IMR-90 (cell line): Measurements from ENCODE around the gene OPCML. TPM values are rescaled to one million over a fixed set of nuclear protein-coding genes. Genes with fewer than 3 reads are reported as not detected.

Source experiments
- ATAC-seq: fragments of 200-7000 bp; cut with Tn5 transposase; 2 replicates; pipeline ENCODE4 v1.9.1; 2020; ENCODE audit warnings: low read depth, mild to moderate bottlenecking, moderate library complexity
- BruUV-seq: library from RNA; stranded (reverse); fragments of 400-500 nt; replicated peaks from 2 replicates; lab custom pipeline; 2021; lab: Mats Ljungman, UMichigan
- CTCF ChIA-PET: fragments of 300-600 bp; formaldehyde crosslinking; extraction: SDS; loops from one replicate; lab custom pipeline; 2021; ENCODE audit warnings: antibody characterized with exemption; lab: Yijun Ruan, JAX
- POLR2A ChIA-PET: fragments of 300-600 bp; sonication (Branson Sonifier 250); formaldehyde crosslinking; loops from one replicate; lab custom pipeline; 2022; ENCODE audit warnings: antibody characterized with exemption; ENCODE audit not compliant: unreplicated experiment; lab: Charles Lee
- DNase-seq: peaks from one replicate; pipeline ENCODE4 v3.0.0; 2013
- H2AFZ ChIP-seq: replicated peaks from 2 replicates; pipeline ENCODE3; 2013; ENCODE audit warnings: low read length, mild to moderate bottlenecking; ENCODE audit not compliant: poor library complexity
- H2AK5ac ChIP-seq: 2 replicates; pipeline ENCODE4 v1.6.1; 2013; ENCODE audit warnings: low read depth, low read length, inconsistent platforms
- H2AK9ac ChIP-seq: replicated peaks from 2 replicates; pipeline ENCODE3; 2013; ENCODE audit warnings: mild to moderate bottlenecking, low read depth, low read length, moderate library complexity; ENCODE audit not compliant: poor library complexity
- H2BK120ac ChIP-seq: 2 replicates; pipeline ENCODE4 v1.6.1; 2013; ENCODE audit warnings: low read depth, low read length, inconsistent platforms
- H2BK15ac ChIP-seq: 3 replicates; pipeline ENCODE4 v1.6.1; 2013; ENCODE audit warnings: low read depth, low read length, inconsistent platforms
- H2BK20ac ChIP-seq: 2 replicates; pipeline ENCODE4 v1.6.1; 2013; ENCODE audit warnings: low read depth, mild to moderate bottlenecking, inconsistent platforms, low read length, moderate library complexity
- H2BK5ac ChIP-seq: 2 replicates; pipeline ENCODE4 v1.6.1; 2013; ENCODE audit warnings: mild to moderate bottlenecking, low read depth, low read length, inconsistent platforms; ENCODE audit not compliant: poor library complexity, severe bottlenecking
- H3K14ac ChIP-seq: replicated peaks from 2 replicates; pipeline ENCODE4 v1.6.1; 2013; ENCODE audit warnings: low read depth, low read length, inconsistent platforms
- H3K18ac ChIP-seq: 2 replicates; pipeline ENCODE4 v1.6.1; 2013; ENCODE audit warnings: low read depth, low read length, control low read depth
- H3K23ac ChIP-seq: 2 replicates; pipeline ENCODE4 v1.6.1; 2013; ENCODE audit warnings: low read depth, low read length, inconsistent platforms
- H3K27ac ChIP-seq: 2 replicates; pipeline ENCODE4 v1.5.1; 2013; ENCODE audit warnings: mild to moderate bottlenecking, control low read depth, low read length; ENCODE audit not compliant: insufficient read depth
- H3K27me3 ChIP-seq: 2 replicates; pipeline ENCODE4 v1.6.1; 2013; ENCODE audit warnings: low read length; ENCODE audit not compliant: control insufficient read depth, insufficient read depth
- H3K36me3 ChIP-seq: 2 replicates; pipeline ENCODE4 v1.6.1; 2013; ENCODE audit warnings: low read length, mixed read lengths; ENCODE audit not compliant: control insufficient read depth, insufficient read depth
- H3K4ac ChIP-seq: 2 replicates; pipeline ENCODE4 v1.6.1; 2013; ENCODE audit warnings: low read depth, low read length, inconsistent platforms
- H3K4me1 ChIP-seq: 2 replicates; pipeline ENCODE4 v1.6.1; 2013; ENCODE audit warnings: low read length, mixed read lengths; ENCODE audit not compliant: control insufficient read depth, insufficient read depth
- H3K4me2 ChIP-seq: 2 replicates; pipeline ENCODE4 v1.6.1; 2013; ENCODE audit warnings: low read depth, mild to moderate bottlenecking, control low read depth, low read length, moderate library complexity
- H3K4me3 ChIP-seq: 2 replicates; pipeline ENCODE4 v1.5.1; 2013; ENCODE audit warnings: low read depth, mild to moderate bottlenecking, control low read depth, low read length, moderate library complexity; ENCODE audit not compliant: insufficient read depth
- H3K56ac ChIP-seq: 2 replicates; pipeline ENCODE4 v1.6.1; 2013; ENCODE audit warnings: low read length, inconsistent platforms; ENCODE audit not compliant: insufficient read depth; ENCODE audit errors: extremely low read depth
- H3K79me1 ChIP-seq, 2 experiments: 2 replicates each; pipeline ENCODE4 v1.6.1; 2013; ENCODE audit warnings: low read length in 2 of 2, inconsistent platforms in 1 of 2, low read depth in 1 of 2
- H3K9ac ChIP-seq: 2 replicates; pipeline ENCODE4 v1.6.1; 2013; ENCODE audit warnings: low read depth, low read length, control low read depth
- H3K9me1 ChIP-seq: 2 replicates; pipeline ENCODE4 v1.6.1; 2013; ENCODE audit warnings: low read length, inconsistent platforms; ENCODE audit not compliant: insufficient read depth
- H3K9me3 ChIP-seq: 2 replicates; pipeline ENCODE4 v1.6.1; 2013; ENCODE audit warnings: low read length; ENCODE audit not compliant: control insufficient read depth, insufficient read depth
- H4K20me1 ChIP-seq: 2 replicates; pipeline ENCODE4 v1.6.1; 2013; ENCODE audit warnings: low read length, inconsistent platforms; ENCODE audit not compliant: insufficient read depth
- H4K5ac ChIP-seq: 2 replicates; pipeline ENCODE4 v1.6.1; 2013; ENCODE audit warnings: mild to moderate bottlenecking, low read depth, low read length, control low read depth
- H4K8ac ChIP-seq, 2 experiments: 2 replicates each; pipeline ENCODE4 v1.6.1; 2013; ENCODE audit warnings: low read depth in 2 of 2, low read length in 2 of 2, control low read depth in 1 of 2, inconsistent platforms in 1 of 2
- H4K91ac ChIP-seq: 2 replicates; pipeline ENCODE4 v1.6.1; 2013; ENCODE audit warnings: low read depth, low read length, inconsistent platforms; ENCODE audit not compliant: insufficient read depth
- BHLHE40 ChIP-seq: fragments of 150-350 bp; IDR thresholded peaks from 2 replicates; pipeline ENCODE4 v1.6.1; 2016; ENCODE audit warnings: mild to moderate bottlenecking, low read depth, low read length
- CEBPB ChIP-seq: IDR thresholded peaks from 2 replicates; pipeline ENCODE4 v1.6.1; 2012; ENCODE audit warnings: low read depth, low read length, improper control_type of control experiment
- CHD1 ChIP-seq: IDR thresholded peaks from 2 replicates; pipeline ENCODE4 v1.6.1; 2012; ENCODE audit warnings: low read depth, low read length, improper control_type of control experiment
- CTCF ChIP-seq: conservative IDR thresholded peaks from 2 replicates; pipeline ENCODE4 v1.5.1; 2012; ENCODE audit warnings: mild to moderate bottlenecking, low read depth, low read length, improper control_type of control experiment
- ELK1 ChIP-seq: fragments of 150-350 bp; IDR thresholded peaks from 2 replicates; pipeline ENCODE4 v1.6.1; 2016; ENCODE audit warnings: low read depth, mild to moderate bottlenecking, low read length, moderate library complexity, borderline replicate concordance
- FOS ChIP-seq: fragments of 150-350 bp; IDR thresholded peaks from 2 replicates; pipeline ENCODE4 v1.6.1; 2016; ENCODE audit warnings: low read depth, low read length
- MAFK ChIP-seq: IDR thresholded peaks from 2 replicates; pipeline ENCODE4 v1.6.1; 2012; ENCODE audit warnings: low read depth, low read length, improper control_type of control experiment
- MAZ ChIP-seq: IDR thresholded peaks from 2 replicates; pipeline ENCODE4 v1.6.1; 2012; ENCODE audit warnings: low read depth, mild to moderate bottlenecking, low read length, improper control_type of control experiment, moderate library complexity, borderline replicate concordance
- MXI1 ChIP-seq: IDR thresholded peaks from 2 replicates; pipeline ENCODE4 v1.6.1; 2012; ENCODE audit warnings: low read depth, mild to moderate bottlenecking, low read length, moderate library complexity, borderline replicate concordance
- NFE2L2 ChIP-seq: fragments of 150-350 bp; IDR thresholded peaks from 2 replicates; pipeline ENCODE4 v1.6.1; 2016; ENCODE audit warnings: low read depth, mild to moderate bottlenecking, low read length
- POLR2A ChIP-seq: IDR thresholded peaks from 2 replicates; pipeline ENCODE4 v1.6.1; 2012; ENCODE audit warnings: mild to moderate bottlenecking, low read depth, low read length
- RAD21 ChIP-seq: IDR thresholded peaks from 2 replicates; pipeline ENCODE4 v1.6.1; 2012; ENCODE audit warnings: low read length, improper control_type of control experiment
- RCOR1 ChIP-seq: IDR thresholded peaks from 2 replicates; pipeline ENCODE4 v1.6.1; 2012; ENCODE audit warnings: mild to moderate bottlenecking, low read length, improper control_type of control experiment; ENCODE audit not compliant: insufficient replicate concordance
- RFX5 ChIP-seq: IDR thresholded peaks from 2 replicates; pipeline ENCODE4 v1.8.0; 2012; ENCODE audit warnings: low read depth, mild to moderate bottlenecking, low read length, moderate library complexity
- SMC3 ChIP-seq: fragments of 150-350 bp; IDR thresholded peaks from 2 replicates; pipeline ENCODE4 v1.6.1; 2016; ENCODE audit warnings: low read depth, mild to moderate bottlenecking, antibody characterized with exemption, low read length, moderate library complexity
- USF2 ChIP-seq: fragments of 150-350 bp; IDR thresholded peaks from 2 replicates; pipeline ENCODE4 v1.6.1; 2017; ENCODE audit warnings: mild to moderate bottlenecking, antibody characterized with exemption, low read length, low read depth
- WGBS, 2 experiments: methylation state at CpG; one replicate each; pipeline versions ENCODE4 v1.1.5 to v1.1.7; 2013; ENCODE audit warnings: missing lambda C conversion rate in 2 of 2; ENCODE audit not compliant: insufficient read length in 1 of 2; ENCODE audit errors: extremely low coverage in 2 of 2; 5-methylcytosine and 5-hydroxymethylcytosine counted together
- dilution Hi-C: fragments of 300-500 bp; cut with HindIII; formaldehyde crosslinking; loops from one replicate; pipeline ENCODE4 v1.14.3; 2018; ENCODE audit warnings: low sequenced_read_pairs; ENCODE audit not compliant: unreplicated experiment
- in situ Hi-C: fragments of 300-500 bp; cut with MboI; formaldehyde crosslinking; loops from 3 replicates; pipeline ENCODE4 v1.14.3; 2019; ENCODE audit warnings: low sequenced_read_pairs, inconsistent platforms, mixed read lengths
- intact Hi-C: fragments of 100-400 bp; cut with micrococcal nuclease; formaldehyde crosslinking; loops from 2 replicates; pipeline ENCODE4 v1.10.0; 2022
- polyA plus RNA-seq, 3 experiments: library from polyadenylated mRNA; depleted of rRNA; stranded (reverse); fragments of >200 nt; gene quantifications; 2 replicates each; pipeline ENCODE4 v1.2.3, GENCODE V29; 2012; ENCODE audit warnings: low replicate concordance in 1 of 3
- total RNA-seq: library from RNA; depleted of rRNA; stranded (reverse); fragments of >200 nt; gene quantifications from 2 replicates; pipeline ENCODE4 v1.2.3, GENCODE V29; 2012

Gene OPCML
- total and polyA plus RNA-seq, 2 of the 4 experiments (the other 2 are of a cell fraction), result under 0.01 to 2.6 TPM

- intact Hi-C loops, result no loop called here
- Histone ChIP-seq H4K91ac (no peak overlapping the region), H3K4ac (no peak overlapping the region), H2BK5ac (no peak overlapping the region), H2BK20ac (no peak overlapping the region), H3K4me1 (peaks cover 3% of the 10 kb centered on the region), H3K18ac (no peak overlapping the region), H3K36me3 (no peaks in the 10 kb centered on the region), H3K9ac (no peak overlapping the region), H2BK120ac (no peak overlapping the region), H3K4me3 (no peak overlapping the region), H3K27ac (no peak overlapping the region), H4K5ac (no peak overlapping the region), H4K20me1 (no peaks in the 10 kb centered on the region), H3K79me1 (no peaks in the 10 kb centered on the region), H2BK15ac (no peak overlapping the region), H3K14ac (no peak overlapping the region), H3K27me3 (0 out of 2 replicates have a peak, but pooled peaks cover 1% of the 10 kb centered on the region), H2AK9ac (no peak overlapping the region), H2AFZ (no peak overlapping the region), H3K56ac (no peak overlapping the region), H4K8ac (no peak overlapping the region), H3K9me1 (no peaks in the 10 kb centered on the region; the same call in 1 of the 2 replicates), H3K4me2 (no peak overlapping the region), H3K23ac (no peak overlapping the region), H2AK5ac (no peak overlapping the region), H3K9me3 (no peaks in the 10 kb centered on the region)
- BruUV-seq, result no TSS peak
- 100% methylated on average over 1 of the region's 7 CpGs; no CpG with 5 or more reads in 1 of the 2 experiments for WGBS, 2 experiments
- DNase-seq (no peak), ATAC-seq (no peak)
- POLR2A ChIA-PET, result no interaction called here
- in situ Hi-C loops, result no loop called here
- dilution Hi-C loops, result no loop called here
- no peak for TF ChIP-seq SMC3
- no peak for TF ChIP-seq CEBPB
- no peak for TF ChIP-seq MAZ
- no peak for TF ChIP-seq CTCF
- no peak for TF ChIP-seq MAFK
- no peak for TF ChIP-seq RFX5
- TF ChIP-seq RAD21, result no peak
- no peak for TF ChIP-seq BHLHE40
- no peak for TF ChIP-seq ELK1
- TF ChIP-seq USF2, result no peak
- no peak for TF ChIP-seq CHD1
- no peak for TF ChIP-seq FOS
- TF ChIP-seq POLR2A, result no peak
- no peak for TF ChIP-seq MXI1
- TF ChIP-seq RCOR1, result no peak
- no peak for TF ChIP-seq NFE2L2
- CTCF ChIA-PET, result no interaction called here
Measured at GRCh38 chr11:132913886-132914285, 618.4 kb downstream of the OPCML start.
